GM23338 (cell line): ENCODE results near the gene SLA2.

Source experiments
- CREB1 ChIP-seq: fragments of 250-450 bp; sonication (Bioruptor Pico); IDR thresholded peaks from 2 replicates; pipeline ENCODE4 v1.5.0; 2020; ENCODE audit warnings: low read depth, mild to moderate bottlenecking, moderate library complexity
- EZH2 ChIP-seq: fragments of 200-600 bp; sonication (generic); IDR thresholded peaks from one replicate; pipeline ENCODE4 v1.8.0; 2017; ENCODE audit warnings: antibody characterized with exemption, mild to moderate bottlenecking, low read depth; ENCODE audit not compliant: unreplicated experiment
- EZH2phosphoT487 ChIP-seq: fragments of 200-600 bp; sonication (generic); IDR thresholded peaks from one replicate; pipeline ENCODE4 v1.8.1; 2018; ENCODE audit warnings: antibody characterized with exemption; ENCODE audit not compliant: unreplicated experiment
- POLR2AphosphoS5 ChIP-seq: IDR thresholded peaks from 2 replicates; pipeline ENCODE4 v1.6.1; 2016; ENCODE audit warnings: antibody characterized with exemption, low read depth
- ZNF114 ChIP-seq: fragments of 250-450 bp; sonication (Bioruptor Pico); IDR thresholded peaks from 2 replicates; pipeline ENCODE4 v1.5.0; 2020; ENCODE audit warnings: mild to moderate bottlenecking, moderate library complexity
- TF ChIP-seq, protein P1 (sequence below), 2 experiments: fragments of 200-600 bp in 1 of 2; sonication (generic) in 1 of 2; conservative IDR thresholded peaks; 2 replicates each; pipeline versions ENCODE4 v1.5.1 to v1.6.1; 2016 to 2017; ENCODE audit warnings: antibody characterized with exemption in 2 of 2, low read depth in 2 of 2, mild to moderate bottlenecking in 2 of 2, moderate library complexity in 1 of 2

DNA sequence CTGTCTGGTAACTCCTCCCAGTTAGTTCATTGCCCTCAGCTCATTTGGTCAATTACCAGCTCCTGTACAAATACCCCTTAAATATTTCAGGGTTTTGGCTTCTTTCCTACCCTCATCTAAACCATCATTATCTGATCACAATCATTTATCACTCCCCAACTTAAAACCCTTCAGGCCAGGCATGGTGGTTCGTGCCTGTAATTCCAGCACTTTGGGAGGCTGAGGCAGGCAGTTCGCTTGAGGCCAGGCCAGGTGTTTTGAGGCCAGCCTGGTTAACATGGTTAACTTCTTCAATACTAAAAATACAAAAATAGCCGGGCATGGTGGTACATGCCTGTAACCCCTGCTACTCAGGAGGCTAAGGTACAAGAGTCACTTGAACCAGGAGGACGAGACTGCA is 63.2 kb downstream of the SLA2 start:
- TF ChIP-seq CREB1 (CRISPR knock-in tag) (no peak), POLR2AphosphoS5 (no peak), EZH2 (no peak), ZNF114 (CRISPR knock-in tag) (no peak), EZH2phosphoT487 (no peak)
- TF ChIP-seq, protein P1, sequence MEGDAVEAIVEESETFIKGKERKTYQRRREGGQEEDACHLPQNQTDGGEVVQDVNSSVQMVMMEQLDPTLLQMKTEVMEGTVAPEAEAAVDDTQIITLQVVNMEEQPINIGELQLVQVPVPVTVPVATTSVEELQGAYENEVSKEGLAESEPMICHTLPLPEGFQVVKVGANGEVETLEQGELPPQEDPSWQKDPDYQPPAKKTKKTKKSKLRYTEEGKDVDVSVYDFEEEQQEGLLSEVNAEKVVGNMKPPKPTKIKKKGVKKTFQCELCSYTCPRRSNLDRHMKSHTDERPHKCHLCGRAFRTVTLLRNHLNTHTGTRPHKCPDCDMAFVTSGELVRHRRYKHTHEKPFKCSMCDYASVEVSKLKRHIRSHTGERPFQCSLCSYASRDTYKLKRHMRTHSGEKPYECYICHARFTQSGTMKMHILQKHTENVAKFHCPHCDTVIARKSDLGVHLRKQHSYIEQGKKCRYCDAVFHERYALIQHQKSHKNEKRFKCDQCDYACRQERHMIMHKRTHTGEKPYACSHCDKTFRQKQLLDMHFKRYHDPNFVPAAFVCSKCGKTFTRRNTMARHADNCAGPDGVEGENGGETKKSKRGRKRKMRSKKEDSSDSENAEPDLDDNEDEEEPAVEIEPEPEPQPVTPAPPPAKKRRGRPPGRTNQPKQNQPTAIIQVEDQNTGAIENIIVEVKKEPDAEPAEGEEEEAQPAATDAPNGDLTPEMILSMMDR (conservative IDR thresholded peaks at IDR 0.05; ENCODE audit: low read depth in 2 of 2): no peak
